Myometrial cell (primary cell): ENCODE results near the gene MRPL52. TPM values are rescaled to one million over a fixed set of nuclear protein-coding genes. Genes with fewer than 3 reads are reported as not detected.

Experiments used
- total RNA-seq: library from RNA; depleted of rRNA; stranded (reverse); fragments of >200 nt; gene quantifications from 2 replicates; pipeline ENCODE4 v1.2.3, GENCODE V29; 2015

Gene MRPL52
- total RNA-seq = 102 and 274 TPM in 2 replicates

DNA sequence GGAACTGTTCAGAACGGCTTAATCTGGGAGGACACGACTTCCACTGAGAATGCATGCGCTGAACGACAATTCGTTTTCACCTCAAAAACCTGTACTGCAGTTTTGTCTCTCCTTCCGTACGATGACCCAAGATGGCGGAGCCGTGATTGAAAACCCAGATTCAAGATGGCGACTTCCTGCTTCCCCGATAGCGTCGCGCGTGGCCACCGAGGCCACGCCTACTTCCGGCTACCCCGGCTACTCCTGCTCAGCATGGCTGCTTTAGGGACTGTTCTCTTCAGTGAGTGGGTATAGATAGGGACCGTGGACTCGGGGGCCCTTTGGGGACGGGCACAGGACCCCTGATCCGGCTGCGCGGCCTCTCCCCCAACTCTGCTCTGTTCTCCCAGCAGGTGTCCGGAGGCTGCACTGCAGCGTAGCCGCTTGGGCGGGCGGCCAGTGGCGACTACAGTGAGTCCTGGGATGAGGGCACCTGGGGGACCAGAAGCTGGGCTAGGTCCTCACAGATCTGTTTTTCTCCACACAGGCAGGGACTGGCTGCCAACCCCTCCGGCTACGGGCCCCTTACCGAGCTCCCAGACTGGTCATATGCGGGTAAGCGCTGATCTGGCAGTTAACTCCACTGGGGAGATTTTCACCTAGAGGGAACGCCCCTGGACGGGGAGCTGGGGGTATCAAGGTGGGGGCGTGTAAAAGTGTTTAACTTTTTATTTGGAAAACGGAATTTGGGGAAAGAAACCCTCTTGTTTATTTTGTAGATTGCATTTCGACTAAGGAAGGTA lies at the start of gene MRPL52:
Gene MRPL52, plus strand, starts transcription at position 227 of the 782 bp plus-strand sequence. Its CDS starts 26 bp downstream, at position 253.

DNA sequence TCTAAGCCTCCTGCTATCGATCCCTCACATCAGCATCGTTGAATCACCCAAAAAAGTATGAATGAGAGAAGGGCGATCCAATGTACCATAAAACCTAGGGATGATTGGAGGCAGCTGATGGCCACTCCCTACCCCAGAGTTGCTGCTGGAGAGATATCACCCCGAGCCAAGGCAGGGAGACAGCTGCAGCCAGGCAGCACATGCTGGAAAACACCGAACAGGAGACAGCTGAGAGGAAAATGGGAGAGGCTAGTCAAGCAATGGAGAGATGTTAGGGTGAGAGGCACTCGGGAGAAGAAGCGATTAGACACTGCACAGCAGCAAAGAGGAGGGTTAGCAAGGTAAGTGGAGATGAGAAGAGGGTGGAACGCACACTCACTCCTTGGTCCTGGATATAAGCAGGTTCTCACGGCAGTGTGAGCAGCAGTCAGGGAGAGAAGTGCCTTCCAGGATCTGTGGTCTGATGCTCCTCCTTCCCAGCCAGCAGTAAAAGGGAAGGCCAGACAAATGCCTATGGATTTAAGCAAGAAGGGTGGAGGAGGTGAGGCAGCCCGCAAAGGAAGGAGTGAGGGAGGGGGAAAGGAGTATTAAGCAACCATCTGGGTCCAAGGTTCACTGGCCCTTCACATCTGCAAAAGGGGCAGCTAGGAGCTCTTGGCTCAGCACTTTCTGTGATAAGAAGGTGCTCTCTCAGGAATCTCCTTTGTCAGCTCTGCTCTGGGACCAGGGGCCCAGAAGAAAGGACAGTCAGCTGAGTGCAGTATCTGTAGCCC lies 14.6 kb upstream of the MRPL52 start, which contains the start of gene SLC7A7:
Gene SLC7A7, minus strand, starts transcription at position 495 of the 773 bp plus-strand sequence. CDS start 2,037 bp downstream, outside the sequence.

DNA sequence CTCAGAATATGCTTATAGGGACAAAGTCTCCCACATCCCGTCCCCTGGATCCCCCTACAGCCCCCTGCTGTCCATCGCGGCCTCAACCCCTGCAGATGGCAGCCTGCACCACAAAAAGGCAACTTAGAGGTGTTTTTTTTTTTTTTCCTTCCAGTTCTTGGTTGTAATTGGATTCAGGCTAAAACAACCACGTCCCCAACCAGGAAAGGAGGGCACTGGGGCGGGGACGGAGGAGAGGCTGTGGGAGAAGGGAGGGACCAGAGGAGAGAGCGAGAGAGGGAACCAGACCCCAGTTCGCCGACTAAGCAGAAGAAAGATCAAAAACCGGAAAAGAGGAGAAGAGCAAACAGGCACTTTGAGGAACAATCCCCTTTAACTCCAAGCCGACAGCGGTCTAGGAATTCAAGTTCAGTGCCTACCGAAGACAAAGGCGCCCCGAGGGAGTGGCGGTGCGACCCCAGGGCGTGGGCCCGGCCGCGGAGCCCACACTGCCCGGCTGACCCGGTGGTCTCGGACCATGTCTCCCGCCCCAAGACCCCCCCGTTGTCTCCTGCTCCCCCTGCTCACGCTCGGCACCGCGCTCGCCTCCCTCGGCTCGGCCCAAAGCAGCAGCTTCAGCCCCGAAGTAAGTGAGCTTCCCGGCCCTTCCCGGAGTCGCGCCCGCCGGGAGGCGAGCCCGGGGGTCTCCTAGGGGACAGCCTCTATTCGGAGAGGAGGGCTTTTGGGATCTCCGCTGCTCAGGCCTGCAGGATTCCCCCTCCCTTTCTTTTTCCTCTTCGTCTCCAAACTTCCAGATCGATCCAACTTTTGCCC lies 6.8 kb downstream of the MRPL52 start, which contains the start of gene MMP14:
Gene MMP14, plus strand, starts transcription at position 285 of the 813 bp plus-strand sequence. Its CDS starts 233 bp downstream, at position 518.

DNA sequence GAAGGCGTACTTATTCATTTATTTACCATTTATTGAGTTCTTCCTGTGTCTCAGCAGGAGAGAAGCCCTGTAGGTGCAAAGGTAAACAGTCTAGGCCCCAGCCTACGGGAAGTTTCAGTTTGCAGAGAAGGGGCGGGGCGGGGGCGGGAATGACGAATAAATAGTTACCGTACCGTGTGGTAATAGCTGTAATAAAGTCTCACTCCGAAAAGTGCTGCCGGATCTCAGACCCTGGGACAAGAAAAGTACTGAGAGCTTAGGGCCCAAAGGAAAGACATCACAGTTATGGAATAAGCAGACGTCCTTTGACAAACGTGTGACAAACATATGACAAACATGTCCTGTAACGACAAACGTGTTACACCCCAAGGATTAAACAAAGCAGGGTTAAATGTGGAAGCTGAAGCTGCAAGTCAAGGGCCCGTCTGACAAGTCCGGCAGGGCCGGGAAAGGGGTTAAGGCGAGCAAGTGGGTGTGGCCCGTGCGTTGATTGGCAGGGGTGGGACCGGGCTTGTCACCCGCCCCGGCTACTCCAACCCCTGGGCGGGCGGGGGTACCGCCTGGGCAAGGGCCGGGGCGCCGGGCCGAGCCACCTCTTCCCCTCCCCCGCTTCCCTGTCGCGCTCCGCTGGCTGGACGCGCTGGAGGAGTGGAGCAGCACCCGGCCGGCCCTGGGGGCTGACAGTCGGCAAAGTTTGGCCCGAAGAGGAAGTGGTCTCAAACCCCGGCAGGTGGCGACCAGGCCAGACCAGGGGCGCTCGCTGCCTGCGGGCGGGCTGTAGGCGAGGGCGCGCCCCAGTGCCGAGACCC lies 41.7 kb downstream of the MRPL52 start, which contains the start of gene LRP10:
Gene LRP10, plus strand, starts transcription at position 517 of the 809 bp plus-strand sequence. CDS start 564 bp downstream, outside the sequence.

DNA sequence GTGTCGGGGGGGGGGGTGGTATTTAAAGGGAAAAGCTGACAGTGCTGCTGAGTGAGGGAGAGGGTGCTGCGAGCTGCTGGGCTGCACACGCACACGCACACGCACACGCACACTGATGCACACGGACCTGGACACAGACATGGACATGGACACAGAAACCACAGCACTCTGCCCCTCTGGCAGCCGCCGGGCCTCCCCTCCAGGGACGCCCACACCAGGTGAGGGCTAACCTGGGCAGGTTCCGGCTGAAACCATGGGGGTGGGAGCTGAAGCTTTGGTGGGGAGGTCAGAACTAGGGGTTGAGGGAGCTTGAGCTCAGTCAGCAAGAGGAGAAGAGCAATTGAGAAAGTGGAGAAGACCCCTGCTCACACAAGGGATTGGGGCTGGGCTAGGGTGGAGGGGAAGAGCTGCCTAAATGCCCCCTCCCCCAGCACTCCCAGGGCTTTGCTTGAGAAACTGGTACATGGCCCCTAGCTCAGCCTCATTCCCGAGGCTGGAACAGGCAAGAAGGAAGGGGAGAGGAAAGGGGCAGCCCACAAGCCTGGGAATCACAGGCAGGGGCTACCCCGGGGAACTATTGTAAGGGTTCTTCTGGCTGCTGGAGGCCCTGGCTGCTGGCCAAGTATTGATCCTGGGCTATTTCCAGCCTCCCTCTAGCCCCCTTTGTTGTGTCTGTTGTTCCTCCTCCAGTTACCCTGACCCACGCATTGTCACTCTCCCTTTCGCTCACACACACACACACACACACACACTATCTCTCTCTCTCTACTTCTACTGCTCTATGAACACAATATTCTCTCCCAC lies 53.7 kb downstream of the MRPL52 start, which contains the start of gene REM2:
Gene REM2, plus strand, starts transcription at position 50 of the 804 bp plus-strand sequence. Its CDS starts 66 bp downstream, at position 116.

Other genes with a start within 250 kb of the MRPL52 start
- 592 and 648 TPM in 2 replicates for gene DAD1, start 240.7 kb upstream of the MRPL52 start, total RNA-seq
- 17.9 and 23.9 TPM in 2 replicates for gene ABHD4, start 231.6 kb upstream of the MRPL52 start, total RNA-seq
- gene OR6J1, start 185.5 kb upstream of the MRPL52 start, total RNA-seq = not detected in 2 replicates
- gene OXA1L, start 63.2 kb upstream of the MRPL52 start, total RNA-seq = 111 and 165 TPM in 2 replicates
- gene SLC7A7, start 14.5 kb upstream of the MRPL52 start, total RNA-seq = 1.6 and 2.6 TPM in 2 replicates
- gene MMP14, start 6.7 kb downstream of the MRPL52 start, total RNA-seq = 435 and 437 TPM in 2 replicates
- gene LRP10, start 41.9 kb downstream of the MRPL52 start, total RNA-seq = 98.4 and 113 TPM in 2 replicates
- 0.58 TPM in 1 of 2 replicates, not detected in the other for gene REM2, start 53.3 kb downstream of the MRPL52 start, total RNA-seq
- gene RBM23, start 89.3 kb downstream of the MRPL52 start, total RNA-seq = 44.4 and 75.1 TPM in 2 replicates
- gene PRMT5, start 99.5 kb downstream of the MRPL52 start, total RNA-seq = 86.1 and 97.2 TPM in 2 replicates
- 61.4 and 69.8 TPM in 2 replicates for gene HAUS4, start 127.2 kb downstream of the MRPL52 start, total RNA-seq
- 21.6 and 30.0 TPM in 2 replicates for gene AJUBA, start 152.7 kb downstream of the MRPL52 start, total RNA-seq
- gene C14orf93, start 180.3 kb downstream of the MRPL52 start, total RNA-seq = 11.2 and 15.8 TPM in 2 replicates
- 351 and 468 TPM in 2 replicates for gene PSMB5, start 205.0 kb downstream of the MRPL52 start, total RNA-seq
- not detected in 2 replicates for gene PSMB11, start 212.3 kb downstream of the MRPL52 start, total RNA-seq
- 5.0 and 7.2 TPM in 2 replicates for gene CDH24, start 227.6 kb downstream of the MRPL52 start, total RNA-seq